Peyer's patch (tissue), 4 donors: ENCODE results near the gene DTX4.

Experiments used
- CTCF ChIP-seq, 6 experiments: fragments of 450-650 bp in 4 of 6; fragments of 200-600 bp in 2 of 6; sonication (generic) in 1 of 6; IDR thresholded peaks; one replicate each; pipeline ENCODE4 v1.5.1; 2017 to 2019; ENCODE audit warnings: antibody characterized with exemption in 6 of 6, mild to moderate bottlenecking in 3 of 6, moderate library complexity in 1 of 6
- POLR2A ChIP-seq, 2 donors: fragments of 450-650 bp; IDR thresholded peaks; one replicate each; pipeline ENCODE4 v1.5.1; 2017; ENCODE audit warnings: antibody characterized with exemption in 2 of 2, mild to moderate bottlenecking in 2 of 2, moderate library complexity in 2 of 2

GRCh38 chr11:59240322-59240721, 68.4 kb downstream of the DTX4 start:
- no peak for TF ChIP-seq CTCF (IDR thresholded peaks at IDR 0.05)
- TF ChIP-seq POLR2A (IDR thresholded peaks at IDR 0.05) = no peak
